OCI-LY1 (cell line): Measurements from ENCODE around the gene EML5.

ENCODE experiments used
- H2AFZ ChIP-seq: fragments of 200-600 bp; sonication (generic), shearing (Covaris generic); 2 replicates; pipeline ENCODE4 v1.6.0; 2014; ENCODE audit warnings: antibody characterized with exemption, mild to moderate bottlenecking, low read length
- H3F3A ChIP-seq: fragments of 200-600 bp; sonication (generic), shearing (Covaris generic); 2 replicates; pipeline ENCODE4 v1.6.0; 2014; ENCODE audit warnings: mild to moderate bottlenecking, antibody characterized with exemption, low read length, moderate library complexity; ENCODE audit not compliant: insufficient read depth
- H3K27ac ChIP-seq: fragments of 200-600 bp; sonication (generic); 2 replicates; pipeline ENCODE4 v1.5.1; 2014; ENCODE audit warnings: low read length, mixed run types, mild to moderate bottlenecking, low read depth; ENCODE audit not compliant: poor library complexity, severe bottlenecking
- H3K27me3 ChIP-seq: fragments of 200-600 bp; sonication (generic); 2 replicates; pipeline ENCODE4 v1.6.0; 2014; ENCODE audit warnings: antibody characterized with exemption, mild to moderate bottlenecking, low read length, moderate library complexity; ENCODE audit not compliant: insufficient read depth
- H3K36me3 ChIP-seq: fragments of 200-600 bp; sonication (generic); 2 replicates; pipeline ENCODE4 v1.6.1; 2014; ENCODE audit warnings: mild to moderate bottlenecking, antibody characterized with exemption, low read length, moderate library complexity, mixed read lengths; ENCODE audit not compliant: insufficient read depth
- H3K4me1 ChIP-seq: fragments of 200-600 bp; sonication (generic); 2 replicates; pipeline ENCODE4 v1.5.1; 2014; ENCODE audit warnings: mild to moderate bottlenecking, low read length, moderate library complexity; ENCODE audit not compliant: insufficient read depth, severe bottlenecking
- H3K4me2 ChIP-seq: fragments of 200-600 bp; sonication (generic), shearing (Covaris generic); 2 replicates; pipeline ENCODE4 v1.6.1; 2014; ENCODE audit warnings: low read length
- H3K4me3 ChIP-seq: fragments of 200-600 bp; sonication (generic); 2 replicates; pipeline ENCODE4 v1.5.1; 2014; ENCODE audit warnings: low read length, low read depth, mild to moderate bottlenecking, mixed read lengths; ENCODE audit not compliant: poor library complexity, severe bottlenecking
- H3K79me2 ChIP-seq: fragments of 200-600 bp; shearing (Covaris generic); 2 replicates; pipeline ENCODE4 v1.6.1; 2016; ENCODE audit warnings: mixed run types, low read length, mixed read lengths; ENCODE audit not compliant: insufficient read depth
- H3K9ac ChIP-seq: fragments of 200-600 bp; sonication (generic), shearing (Covaris generic); 2 replicates; pipeline ENCODE4 v1.6.1; 2014; ENCODE audit warnings: mild to moderate bottlenecking, low read length, mixed read lengths
- H3K9me2 ChIP-seq: fragments of 200-600 bp; sonication (generic), shearing (Covaris generic); 2 replicates; pipeline ENCODE4 v1.6.1; 2014; ENCODE audit warnings: low read depth, mild to moderate bottlenecking, low read length, mixed read lengths
- H3K9me3 ChIP-seq: fragments of 200-600 bp; shearing (Covaris generic); 2 replicates; pipeline ENCODE4 v1.6.1; 2014; ENCODE audit warnings: low read length, mixed read lengths
- H4K20me1 ChIP-seq: fragments of 200-600 bp; sonication (generic), shearing (Covaris generic); 2 replicates; pipeline ENCODE4 v1.6.0; 2016; ENCODE audit warnings: mild to moderate bottlenecking, low read length; ENCODE audit not compliant: insufficient read depth
- EZH2 ChIP-seq: fragments of 200-600 bp; sonication (generic), shearing (Covaris generic); IDR thresholded peaks from 2 replicates; pipeline ENCODE4 v1.8.0; 2017; ENCODE audit warnings: borderline replicate concordance, mixed run types, mild to moderate bottlenecking, antibody characterized with exemption, low read length, moderate library complexity, mixed read lengths
- TF ChIP-seq, protein P1 (sequence below): fragments of 200-600 bp; sonication (generic), shearing (Covaris generic); IDR thresholded peaks from 2 replicates; pipeline ENCODE4 v1.5.1; 2017; ENCODE audit warnings: mild to moderate bottlenecking, antibody characterized with exemption, low read length, moderate library complexity, mixed read lengths

The EML5 gene

DNA sequence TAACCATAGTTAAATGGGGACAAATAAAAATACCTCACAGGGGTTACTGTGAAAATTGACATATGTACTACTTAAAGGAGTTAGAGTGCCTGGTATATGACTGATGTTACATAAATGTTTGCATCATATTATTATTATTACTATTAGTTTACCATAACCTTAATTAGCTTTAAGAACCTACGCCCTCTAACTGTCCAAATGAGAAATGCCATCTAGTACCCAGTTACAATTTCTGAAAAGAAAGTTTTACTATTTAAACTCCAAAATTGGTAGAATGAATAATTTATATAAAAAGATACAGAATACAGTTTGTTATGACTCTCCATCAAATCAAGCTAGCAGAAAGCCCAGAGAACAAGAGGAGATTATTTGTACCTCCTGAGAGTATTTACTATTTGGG is 42.3 kb downstream of the EML5 start:
- Histone ChIP-seq H3K36me3 (no peaks in the 10 kb centered on the region), H3K27ac (no peak overlapping the region), H3K9ac (no peak overlapping the region), H4K20me1 (no peaks in the 10 kb centered on the region), H3K79me2 (no peaks in the 10 kb centered on the region), H3K27me3 (no peaks in the 10 kb centered on the region; the same call in 1 of the 2 replicates), H3K9me3 (no peaks in the 10 kb centered on the region), H3K9me2 (no peaks in the 10 kb centered on the region), H3K4me1 (no peaks in the 10 kb centered on the region), H3K4me3 (no peak overlapping the region), H3F3A (no peaks in the 10 kb centered on the region), H3K4me2 (no peak overlapping the region), H2AFZ (no peak overlapping the region)
- TF ChIP-seq, protein P1, sequence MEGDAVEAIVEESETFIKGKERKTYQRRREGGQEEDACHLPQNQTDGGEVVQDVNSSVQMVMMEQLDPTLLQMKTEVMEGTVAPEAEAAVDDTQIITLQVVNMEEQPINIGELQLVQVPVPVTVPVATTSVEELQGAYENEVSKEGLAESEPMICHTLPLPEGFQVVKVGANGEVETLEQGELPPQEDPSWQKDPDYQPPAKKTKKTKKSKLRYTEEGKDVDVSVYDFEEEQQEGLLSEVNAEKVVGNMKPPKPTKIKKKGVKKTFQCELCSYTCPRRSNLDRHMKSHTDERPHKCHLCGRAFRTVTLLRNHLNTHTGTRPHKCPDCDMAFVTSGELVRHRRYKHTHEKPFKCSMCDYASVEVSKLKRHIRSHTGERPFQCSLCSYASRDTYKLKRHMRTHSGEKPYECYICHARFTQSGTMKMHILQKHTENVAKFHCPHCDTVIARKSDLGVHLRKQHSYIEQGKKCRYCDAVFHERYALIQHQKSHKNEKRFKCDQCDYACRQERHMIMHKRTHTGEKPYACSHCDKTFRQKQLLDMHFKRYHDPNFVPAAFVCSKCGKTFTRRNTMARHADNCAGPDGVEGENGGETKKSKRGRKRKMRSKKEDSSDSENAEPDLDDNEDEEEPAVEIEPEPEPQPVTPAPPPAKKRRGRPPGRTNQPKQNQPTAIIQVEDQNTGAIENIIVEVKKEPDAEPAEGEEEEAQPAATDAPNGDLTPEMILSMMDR: no peak; the same call in none of the 2 replicates
- TF ChIP-seq EZH2: no peak

DNA sequence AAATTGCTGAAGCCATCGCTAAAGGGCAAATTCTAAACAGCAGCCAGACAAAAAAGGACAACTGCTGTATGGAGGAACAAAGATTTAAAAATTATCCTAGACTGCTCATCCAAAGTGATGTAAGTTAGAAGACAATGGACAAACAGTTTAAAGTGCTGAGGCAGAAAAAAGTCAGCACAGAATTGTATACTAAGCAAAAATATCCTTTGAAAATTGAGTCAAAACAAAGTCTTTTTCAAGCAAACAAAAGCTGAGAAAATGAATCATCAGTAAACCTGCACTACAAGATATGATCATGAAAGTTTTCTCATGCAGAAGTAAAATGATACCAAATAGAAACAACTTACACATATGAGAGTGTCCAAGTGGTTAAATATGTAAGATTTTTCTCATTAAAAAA is 43.6 kb downstream of the EML5 start:
- H3K27me3 ChIP-seq: no peaks in the 10 kb centered on the region; the same call in 1 of the 2 replicates
- H3K9me3 ChIP-seq: no peaks in the 10 kb centered on the region
- no peak overlapping the region for H3K4me2 ChIP-seq
- H2AFZ ChIP-seq: no peak overlapping the region
- no peak overlapping the region for H3K4me3 ChIP-seq
- TF ChIP-seq, protein P1: no peak
- TF ChIP-seq EZH2: no peak
- no peak overlapping the region for H3K27ac ChIP-seq
- H3K9me2 ChIP-seq: no peaks in the 10 kb centered on the region
- H3K36me3 ChIP-seq: no peaks in the 10 kb centered on the region
- H3K9ac ChIP-seq: no peak overlapping the region
- H3K79me2 ChIP-seq: no peaks in the 10 kb centered on the region
- H4K20me1 ChIP-seq: no peaks in the 10 kb centered on the region
- H3K4me1 ChIP-seq: no peaks in the 10 kb centered on the region
- no peaks in the 10 kb centered on the region for H3F3A ChIP-seq

DNA sequence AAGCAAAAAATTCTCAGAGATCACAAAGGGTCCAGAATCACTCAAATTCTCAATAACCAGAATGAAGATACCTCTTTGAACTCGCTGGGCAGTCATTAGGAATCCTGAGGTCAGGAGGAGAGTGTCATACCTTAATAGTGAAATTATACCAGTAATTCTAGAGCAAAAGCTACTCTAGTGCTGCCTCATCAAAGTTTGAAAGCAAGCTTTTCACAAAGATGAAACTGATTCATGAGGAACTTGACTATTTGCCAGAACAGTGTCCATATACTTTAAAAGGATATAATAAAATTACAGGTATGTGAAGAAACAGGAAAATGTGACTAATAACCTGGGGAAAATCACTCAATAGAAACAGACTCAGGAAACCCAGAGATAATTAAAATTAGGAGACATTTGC is 44.5 kb downstream of the EML5 start:
- no peak for TF ChIP-seq EZH2
- TF ChIP-seq, protein P1: no peak
- Histone ChIP-seq H3K79me2 (no peaks in the 10 kb centered on the region), H3K9ac (no peak overlapping the region), H3F3A (no peaks in the 10 kb centered on the region), H3K4me3 (no peak overlapping the region), H3K36me3 (no peaks in the 10 kb centered on the region), H3K27ac (no peak overlapping the region), H3K4me2 (no peak overlapping the region), H3K9me2 (no peaks in the 10 kb centered on the region), H3K9me3 (no peaks in the 10 kb centered on the region), H3K4me1 (no peaks in the 10 kb centered on the region), H3K27me3 (no peaks in the 10 kb centered on the region; the same call in 1 of the 2 replicates), H4K20me1 (no peaks in the 10 kb centered on the region), H2AFZ (no peak overlapping the region)
